ENCODE measurements around the gene ZNF827.
A peak's percentile ranks its signal among the peaks of the same experiment; 100 is the strongest.

DNA sequence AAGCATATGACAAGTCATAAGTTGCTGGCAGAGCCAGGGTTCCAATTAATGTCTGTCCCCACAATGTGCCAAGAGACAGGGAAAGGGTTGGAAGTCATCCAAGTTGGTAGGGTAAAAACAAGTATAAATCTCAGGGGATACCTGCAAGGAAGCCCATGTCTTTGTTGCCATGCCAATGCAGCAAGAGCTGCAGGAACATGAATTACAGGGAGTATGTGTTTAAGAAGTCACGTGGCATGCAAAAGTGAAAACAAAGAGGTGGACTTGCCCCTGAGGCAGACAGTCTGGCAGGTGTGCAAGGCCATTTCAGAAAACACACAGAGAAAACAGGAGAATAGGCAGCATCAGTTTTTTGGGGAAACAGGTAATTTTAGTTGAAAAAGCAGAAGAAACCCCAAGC is 229.3 kb downstream of the ZNF827 start:
- TF ChIP-seq NFIC (IDR thresholded peaks at IDR 0.05), result no peak
- no peak for TF ChIP-seq TAF1 (IDR thresholded peaks at IDR 0.05; ENCODE audit: low read depth)
- TF ChIP-seq TCF12 (IDR thresholded peaks at IDR 0.05; ENCODE audit: low read depth), result no peak
- no peak for TF ChIP-seq RAD21 (IDR thresholded peaks at IDR 0.05; ENCODE audit: low read depth)
- TF ChIP-seq EGR1 (IDR thresholded peaks at IDR 0.05), result no peak
- TF ChIP-seq EP300 (IDR thresholded peaks at IDR 0.05; ENCODE audit: borderline replicate concordance), result no peak
- TF ChIP-seq ZBTB7A (IDR thresholded peaks at IDR 0.05; ENCODE audit: low read depth), result no peak
- no peak for TF ChIP-seq CEBPB (IDR thresholded peaks at IDR 0.05)
- TF ChIP-seq, protein P1, sequence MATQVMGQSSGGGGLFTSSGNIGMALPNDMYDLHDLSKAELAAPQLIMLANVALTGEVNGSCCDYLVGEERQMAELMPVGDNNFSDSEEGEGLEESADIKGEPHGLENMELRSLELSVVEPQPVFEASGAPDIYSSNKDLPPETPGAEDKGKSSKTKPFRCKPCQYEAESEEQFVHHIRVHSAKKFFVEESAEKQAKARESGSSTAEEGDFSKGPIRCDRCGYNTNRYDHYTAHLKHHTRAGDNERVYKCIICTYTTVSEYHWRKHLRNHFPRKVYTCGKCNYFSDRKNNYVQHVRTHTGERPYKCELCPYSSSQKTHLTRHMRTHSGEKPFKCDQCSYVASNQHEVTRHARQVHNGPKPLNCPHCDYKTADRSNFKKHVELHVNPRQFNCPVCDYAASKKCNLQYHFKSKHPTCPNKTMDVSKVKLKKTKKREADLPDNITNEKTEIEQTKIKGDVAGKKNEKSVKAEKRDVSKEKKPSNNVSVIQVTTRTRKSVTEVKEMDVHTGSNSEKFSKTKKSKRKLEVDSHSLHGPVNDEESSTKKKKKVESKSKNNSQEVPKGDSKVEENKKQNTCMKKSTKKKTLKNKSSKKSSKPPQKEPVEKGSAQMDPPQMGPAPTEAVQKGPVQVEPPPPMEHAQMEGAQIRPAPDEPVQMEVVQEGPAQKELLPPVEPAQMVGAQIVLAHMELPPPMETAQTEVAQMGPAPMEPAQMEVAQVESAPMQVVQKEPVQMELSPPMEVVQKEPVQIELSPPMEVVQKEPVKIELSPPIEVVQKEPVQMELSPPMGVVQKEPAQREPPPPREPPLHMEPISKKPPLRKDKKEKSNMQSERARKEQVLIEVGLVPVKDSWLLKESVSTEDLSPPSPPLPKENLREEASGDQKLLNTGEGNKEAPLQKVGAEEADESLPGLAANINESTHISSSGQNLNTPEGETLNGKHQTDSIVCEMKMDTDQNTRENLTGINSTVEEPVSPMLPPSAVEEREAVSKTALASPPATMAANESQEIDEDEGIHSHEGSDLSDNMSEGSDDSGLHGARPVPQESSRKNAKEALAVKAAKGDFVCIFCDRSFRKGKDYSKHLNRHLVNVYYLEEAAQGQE (IDR thresholded peaks at IDR 0.05; ENCODE audit: low read depth), result no peak
- TF ChIP-seq, protein P2, sequence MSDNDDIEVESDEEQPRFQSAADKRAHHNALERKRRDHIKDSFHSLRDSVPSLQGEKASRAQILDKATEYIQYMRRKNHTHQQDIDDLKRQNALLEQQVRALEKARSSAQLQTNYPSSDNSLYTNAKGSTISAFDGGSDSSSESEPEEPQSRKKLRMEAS (IDR thresholded peaks at IDR 0.05), result no peak
- no peak for TF ChIP-seq YY1 (IDR thresholded peaks at IDR 0.05; ENCODE audit: low read depth)
- peak; percentile 68 for TF ChIP-seq USF1 (IDR thresholded peaks at IDR 0.05)
